Activated CD4-positive, alpha-beta T cell treated with anti-CD3 and anti-CD28 coated beads, Interleukin-10, Interleukin-2, amounts not matched to agents 100 ng/mL and 50 ng/mL, durations not matched to agents 16 hours and 8 hours (primary cell): ENCODE data around the gene BLMH.
"Not testable (repeated sequence)": the region's sequence is repeated elsewhere in the genome, so short reads cannot be mapped to it uniquely, and the experiment has no call there.

Source experiments
- DNase-seq: peaks from one replicate; pipeline ENCODE4 v3.0.0-alpha.2; 2020

The BLMH gene

DNA sequence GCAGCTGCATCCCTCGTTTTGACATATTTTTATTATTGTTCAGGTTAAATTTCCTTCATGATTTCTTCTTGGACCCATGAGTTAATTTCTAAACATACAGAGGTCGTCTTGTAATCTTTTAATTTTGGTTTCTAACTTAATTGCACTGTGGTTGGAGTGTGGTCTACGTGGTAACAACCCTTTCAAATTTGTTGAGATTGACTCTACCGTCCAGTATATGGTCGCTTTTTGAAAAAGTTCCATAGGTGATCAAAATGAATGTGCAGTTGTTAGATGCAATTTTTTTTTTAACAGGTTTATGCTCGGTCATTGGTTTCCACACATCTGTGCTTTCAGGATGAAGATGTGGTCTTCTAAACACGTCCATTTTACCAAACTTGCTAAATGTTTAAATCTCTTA lies 45.3 kb downstream of the BLMH start:
- no peak for DNase-seq

DNA sequence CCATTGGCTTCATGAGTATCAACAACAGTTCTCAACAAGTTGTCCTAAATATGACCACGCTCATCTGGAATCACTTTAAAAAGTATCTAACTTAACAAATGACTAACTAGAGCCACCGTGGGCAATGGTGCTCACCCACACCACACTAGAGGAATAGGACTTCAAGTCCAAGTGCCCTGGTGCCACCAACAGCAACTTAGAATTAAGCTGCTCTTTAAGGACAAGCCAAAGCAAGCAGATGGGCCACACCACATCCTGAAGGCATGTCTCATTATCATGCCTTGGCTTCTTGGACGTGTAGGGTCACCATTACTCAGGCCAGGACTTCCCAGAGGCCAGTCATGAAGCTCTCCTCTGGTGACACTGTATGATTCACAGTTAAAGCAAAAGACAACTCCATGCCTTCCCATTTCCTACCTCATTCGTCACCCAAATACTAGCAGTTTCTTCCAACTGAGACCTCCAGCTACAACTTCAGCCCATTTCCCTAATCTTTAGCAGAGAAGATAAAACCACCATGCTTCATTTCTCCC lies 46.8 kb downstream of the BLMH start:
- no peak for DNase-seq

DNA sequence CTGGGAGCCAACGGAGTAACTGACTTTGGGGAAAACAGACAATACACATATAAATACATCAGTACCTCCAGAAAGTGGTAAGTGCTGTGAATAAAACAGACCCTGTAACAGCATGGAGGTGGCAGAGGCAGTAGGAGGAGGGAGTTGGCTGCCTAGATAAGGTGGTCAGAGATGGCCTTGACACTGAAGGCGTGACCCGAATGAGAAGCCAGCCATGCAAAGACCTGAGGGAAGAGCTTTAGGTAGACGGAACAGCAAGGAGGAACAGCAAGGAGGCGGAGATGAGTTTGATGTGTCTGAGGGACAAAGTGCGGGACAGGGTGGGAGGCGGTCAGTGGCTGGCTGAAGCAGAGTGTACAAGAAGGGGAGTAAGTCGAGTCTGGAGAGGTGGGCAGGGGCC lies 48.2 kb downstream of the BLMH start:
- no peak for DNase-seq

DNA sequence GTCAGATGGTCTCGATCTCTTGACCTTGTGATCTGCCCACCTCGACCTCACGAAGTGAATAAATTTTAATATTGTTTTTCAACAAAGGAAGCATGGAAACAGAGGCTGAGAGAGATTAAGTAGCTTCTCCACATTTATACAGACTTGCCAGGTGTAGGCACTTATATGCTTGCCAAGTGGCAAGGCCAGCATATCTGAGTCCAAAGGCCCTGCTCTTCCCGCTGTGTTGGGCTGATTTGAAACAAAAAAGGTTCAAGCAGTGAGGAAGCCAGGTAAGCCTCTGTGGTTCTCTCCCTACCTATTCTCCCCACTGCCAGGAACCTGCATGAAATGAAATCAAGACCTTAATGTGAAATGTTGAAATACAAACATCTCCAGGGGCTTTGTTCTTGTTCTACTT lies 48.7 kb downstream of the BLMH start:
- DNase-seq: no peak

DNA sequence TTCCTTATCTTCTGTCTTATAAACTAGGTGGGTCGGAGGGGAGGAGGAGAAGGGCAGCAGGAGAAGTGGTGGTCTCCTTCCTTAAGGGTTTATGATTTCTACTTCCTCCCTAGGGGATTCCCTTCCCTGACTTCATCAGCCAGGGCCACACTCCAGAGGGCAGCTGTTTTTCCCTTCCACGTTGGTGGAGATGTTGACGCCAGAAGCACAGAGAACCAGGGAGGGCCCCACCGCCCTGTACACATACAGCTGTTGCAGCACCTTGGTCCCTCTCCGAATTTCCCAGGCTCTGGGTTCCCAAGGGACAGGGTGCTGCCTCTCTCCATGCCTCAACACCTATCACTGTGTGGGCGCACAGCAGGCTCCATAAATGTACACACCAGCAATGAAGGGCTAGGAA lies 50.7 kb downstream of the BLMH start:
- no peak for DNase-seq

DNA sequence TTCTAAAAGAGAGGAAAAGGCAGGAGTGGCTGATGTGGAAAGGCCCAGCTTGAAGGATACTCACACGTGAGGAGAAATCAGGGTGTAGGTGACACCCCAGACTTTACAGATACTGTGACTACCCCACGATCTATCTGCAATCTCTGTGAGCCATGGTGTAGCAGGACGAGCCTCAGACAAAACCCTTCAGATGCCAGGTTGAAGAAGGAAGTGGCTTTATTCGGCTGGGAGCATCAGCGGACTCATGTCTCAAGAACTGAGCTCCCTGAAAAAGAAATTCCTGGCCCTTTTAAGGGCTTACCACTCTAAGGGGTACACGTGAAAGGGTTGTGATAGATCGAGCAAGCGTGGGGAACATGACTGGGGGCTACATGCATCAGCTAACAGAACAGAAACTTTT lies 51.6 kb downstream of the BLMH start:
- DNase-seq: no peak

DNA sequence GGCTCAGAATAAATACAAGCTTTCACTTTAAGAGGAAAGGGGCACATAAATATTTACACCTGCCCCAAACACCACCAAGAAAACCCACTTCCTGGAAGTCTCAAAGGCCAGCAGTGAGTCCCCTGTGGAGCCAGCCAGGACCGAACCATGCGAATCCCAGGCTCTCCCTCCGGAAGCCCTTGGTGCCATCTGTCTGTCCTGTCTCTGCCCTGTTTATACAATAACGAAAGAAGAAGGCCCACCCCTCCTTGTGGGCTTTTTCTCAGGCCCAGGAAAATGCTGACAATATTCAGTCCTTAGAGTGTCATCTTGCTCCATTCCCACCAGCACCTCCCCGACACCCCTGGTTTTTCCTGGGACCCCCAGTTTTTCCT lies 52.7 kb downstream of the BLMH start:
- DNase-seq: no peak

DNA sequence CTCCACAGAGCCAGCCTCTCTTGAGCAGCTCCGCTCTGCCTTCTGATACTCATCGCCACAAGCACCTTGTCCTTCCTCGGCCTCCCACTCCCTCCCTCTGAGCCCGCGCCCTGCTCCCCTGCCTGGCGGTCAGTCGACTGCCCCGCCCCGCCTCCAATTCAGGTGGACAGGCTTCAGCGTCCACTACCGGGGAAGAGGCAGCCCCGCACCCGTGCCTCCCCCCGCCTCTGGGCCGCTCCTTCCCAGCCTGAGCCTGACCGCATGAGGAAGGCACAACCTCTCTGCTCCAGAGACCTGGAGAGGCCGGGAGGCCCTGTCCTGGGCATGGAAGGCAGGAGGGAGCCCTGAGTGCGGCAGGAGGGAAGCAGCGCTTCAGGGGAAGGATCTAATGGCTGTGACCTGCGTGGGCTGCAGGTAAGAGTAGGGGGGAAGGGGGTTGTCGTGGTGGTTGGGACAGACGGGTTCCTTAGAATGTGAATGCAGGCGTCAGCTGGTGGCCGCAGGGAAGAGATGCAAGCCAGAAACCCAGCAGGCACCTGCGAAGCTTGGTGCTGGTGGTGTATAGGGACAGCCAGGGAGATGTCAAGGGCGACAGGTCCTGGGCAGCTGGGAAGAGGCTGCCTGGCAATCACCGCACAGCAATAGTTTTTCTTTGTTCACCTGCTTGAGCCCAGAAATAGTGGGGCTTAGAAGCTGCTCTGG lies 53.2 kb downstream of the BLMH start:
- DNase-seq: no peak

DNA sequence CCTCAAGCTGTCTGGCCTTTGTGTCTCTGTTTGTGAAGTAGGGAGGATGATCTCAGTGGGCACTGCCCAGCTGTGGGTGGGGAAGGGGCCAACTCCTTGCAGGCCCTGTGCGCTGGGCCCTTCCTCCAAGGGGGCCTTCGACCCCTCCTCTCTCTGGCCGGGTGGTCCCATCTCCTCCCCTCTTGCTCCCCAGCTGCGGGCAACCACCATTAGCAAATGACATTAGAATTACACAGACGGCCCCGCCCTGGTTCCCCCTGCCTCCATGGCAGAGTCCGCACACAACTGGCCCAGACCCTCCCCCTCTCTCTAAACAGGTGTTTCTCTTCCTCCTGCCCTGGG lies 53.8 kb downstream of the BLMH start:
- DNase-seq: no peak

DNA sequence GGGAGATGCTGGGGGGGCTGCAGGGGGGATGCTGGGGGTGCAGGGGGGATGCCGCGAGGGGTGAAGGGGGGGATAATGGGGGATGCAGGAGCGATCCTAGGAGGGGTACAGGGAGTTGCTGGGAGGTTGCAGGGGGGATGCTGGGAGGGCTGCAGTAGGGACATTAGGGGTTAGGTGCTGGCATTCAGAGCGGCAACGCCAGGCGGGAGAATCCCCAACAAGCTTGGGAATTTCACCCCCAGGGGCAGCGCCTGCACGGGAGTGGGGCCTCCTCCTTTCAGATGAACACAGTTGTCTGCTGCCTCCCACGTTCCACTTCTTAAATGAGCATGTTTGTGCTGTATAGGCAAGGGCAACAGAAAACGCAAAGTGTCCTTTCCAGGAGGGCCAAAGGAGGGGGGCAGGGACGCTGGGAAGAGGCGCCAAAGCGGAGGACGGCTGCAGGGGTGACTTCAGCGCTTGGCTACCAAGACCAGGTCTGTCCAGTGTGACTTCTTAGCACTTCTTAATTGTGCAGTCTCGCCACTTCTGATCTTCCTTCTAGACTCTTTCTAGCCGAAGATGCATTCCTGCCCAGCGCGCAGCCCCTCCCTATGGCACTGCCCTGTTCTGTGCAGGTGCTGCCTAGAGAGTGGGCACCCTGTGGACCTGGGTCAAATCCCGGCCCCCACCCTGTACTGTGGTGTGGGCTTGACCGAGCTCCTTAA lies 54.3 kb downstream of the BLMH start:
- no peak for DNase-seq

DNA sequence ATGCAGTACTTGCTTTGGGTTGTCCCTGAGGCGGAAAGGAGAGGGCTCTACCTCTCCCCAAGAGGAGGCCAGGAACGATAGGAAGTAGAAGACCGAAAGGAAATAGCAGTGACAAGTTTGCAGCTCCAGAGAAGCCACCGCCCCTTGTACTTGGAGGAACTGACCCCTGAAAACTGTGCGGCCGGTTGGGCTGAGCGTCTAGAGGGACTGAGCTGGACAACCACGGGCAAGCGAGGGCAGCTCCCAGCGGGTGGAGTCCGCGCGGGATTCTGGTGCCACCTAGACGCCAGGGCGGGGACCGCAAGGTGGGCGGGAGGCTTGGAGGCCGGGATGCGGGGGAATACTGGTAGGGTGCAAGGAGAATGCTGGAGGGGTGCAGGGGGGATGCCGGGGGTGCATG lies 55.0 kb downstream of the BLMH start:
- DNase-seq: peak; percentile 29

DNA sequence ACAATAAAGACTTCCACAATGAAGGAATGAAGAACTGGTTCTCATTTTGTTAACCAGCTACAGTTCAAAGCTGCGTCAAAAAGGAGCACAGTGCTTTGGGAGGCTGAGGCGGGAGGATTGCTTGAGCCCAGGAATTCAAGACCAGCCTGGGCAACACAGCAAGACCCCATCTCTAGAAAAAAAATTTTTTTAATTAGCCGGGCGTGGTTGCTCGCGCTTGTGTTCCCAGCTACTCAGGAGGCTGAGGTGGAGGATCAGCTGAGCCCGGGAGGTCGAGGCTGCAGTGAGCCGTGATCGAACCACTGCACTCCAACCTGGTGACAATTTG lies 55.5 kb downstream of the BLMH start:
- no peak for DNase-seq

DNA sequence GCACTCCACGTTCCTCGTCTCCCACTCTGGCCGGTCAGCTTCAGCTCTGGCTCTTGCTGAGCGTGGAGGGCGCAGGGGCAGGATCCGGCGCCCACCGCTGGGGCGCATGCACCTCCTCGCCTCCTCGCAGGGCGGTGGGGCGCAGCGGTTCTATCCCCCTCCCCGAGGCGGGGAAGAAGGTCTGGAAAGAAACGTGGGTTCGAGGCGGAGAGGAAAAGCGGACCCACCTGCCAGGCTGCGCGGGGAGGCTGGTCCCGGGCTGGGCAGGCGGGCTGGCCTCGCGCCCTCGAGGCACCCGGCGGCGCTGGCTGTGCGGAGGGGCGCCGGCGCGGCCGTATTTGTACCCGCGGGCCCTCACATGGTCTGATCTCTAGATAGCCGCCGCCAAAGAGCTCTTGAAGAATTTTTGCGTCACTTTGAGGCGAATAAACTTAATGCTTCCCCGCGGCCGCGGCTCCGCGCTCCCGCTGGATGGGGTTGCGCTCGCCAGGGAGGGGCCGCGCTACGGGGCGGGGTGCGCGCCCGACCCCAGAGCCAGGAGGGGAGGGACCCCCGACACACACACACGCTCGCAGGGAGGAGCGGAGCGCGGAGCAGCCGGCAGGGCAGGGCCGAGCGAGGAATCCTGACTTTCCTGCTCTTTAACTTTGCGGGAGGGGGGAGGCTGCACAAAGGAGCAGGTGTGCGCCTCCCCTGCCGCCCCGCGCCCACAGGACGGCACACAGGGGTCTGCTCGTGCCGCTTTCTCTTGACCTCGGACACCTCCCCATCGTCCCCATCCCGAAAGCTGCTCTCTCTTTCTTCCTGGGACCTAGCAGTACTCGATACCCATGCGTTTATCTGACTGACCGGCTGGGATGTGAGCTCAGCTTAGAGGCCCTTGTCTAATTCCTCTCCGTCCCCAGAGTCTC lies 56.1 kb downstream of the BLMH start, which contains the start of gene SLC6A4:
TSS of gene SLC6A4 (minus strand) at position 312 of the 911 bp plus-strand sequence. CDS start 13,739 bp downstream, outside the sequence.
- DNase-seq: no peak

DNA sequence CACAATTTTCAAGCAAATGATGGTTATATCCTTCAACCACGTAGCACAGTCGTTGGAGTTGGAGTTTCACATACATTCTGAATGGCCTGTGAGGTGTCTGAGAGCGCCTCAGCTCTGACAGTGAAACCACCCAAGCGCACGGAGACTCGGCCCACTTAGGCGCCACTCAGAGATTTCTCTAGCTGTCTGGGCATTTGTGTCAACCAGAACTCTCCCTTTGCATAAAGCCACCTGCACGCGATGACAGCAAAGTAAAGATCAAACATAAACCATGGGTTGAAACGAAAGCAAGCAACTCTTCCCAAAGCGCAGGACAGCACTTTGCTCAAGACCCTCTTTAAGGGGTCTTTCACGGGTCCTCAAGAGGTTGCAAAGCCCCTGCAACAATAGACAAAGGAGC lies 56.8 kb downstream of the BLMH start:
- no peak for DNase-seq

DNA sequence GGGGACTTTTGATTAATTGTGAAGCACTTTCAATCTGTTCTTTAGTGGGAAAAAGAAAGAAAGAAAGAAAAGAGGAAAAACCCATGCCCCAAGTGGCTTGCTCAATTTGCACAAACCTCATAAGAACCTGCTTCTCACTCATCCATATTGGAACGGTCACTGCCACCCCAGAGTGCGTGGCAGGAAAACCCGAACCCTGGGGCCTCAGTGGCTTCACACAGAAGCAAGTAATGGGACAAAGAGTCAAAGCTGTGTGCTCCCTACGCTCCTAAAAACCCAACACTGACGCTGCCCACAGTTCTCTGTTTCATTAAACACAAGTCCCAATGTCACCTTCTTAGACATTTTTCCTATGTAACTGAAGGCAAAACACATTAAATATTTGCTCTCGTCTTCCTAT lies 57.4 kb downstream of the BLMH start:
- no peak for DNase-seq

DNA sequence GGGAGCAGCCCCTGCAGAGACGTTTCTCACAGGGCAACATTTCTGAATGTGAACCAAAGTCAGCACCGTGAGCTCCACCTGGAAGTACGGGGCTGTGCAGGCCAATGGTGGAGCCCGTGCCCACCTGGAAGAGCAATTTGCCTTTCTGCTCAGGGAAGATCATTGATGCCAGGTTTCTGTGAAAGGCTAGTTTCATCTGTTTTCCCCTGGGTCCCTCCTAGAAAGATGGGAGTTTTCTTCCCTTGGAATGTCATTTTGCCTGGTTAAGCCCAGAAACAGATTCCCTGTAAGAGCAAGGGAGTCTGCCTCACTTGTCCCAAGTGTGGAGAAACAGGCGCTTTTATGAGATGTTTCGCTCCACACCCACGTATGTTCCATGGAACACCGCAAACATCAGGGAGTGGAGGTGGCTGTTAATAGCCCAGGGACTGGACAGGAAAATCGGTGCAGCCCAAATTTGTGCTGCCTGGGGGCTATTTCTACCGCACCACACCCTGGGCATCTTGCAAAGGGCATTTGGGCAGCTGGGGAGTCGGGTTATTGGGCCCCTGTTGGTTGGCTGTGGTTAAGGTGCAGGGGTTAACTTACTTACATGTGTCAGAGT lies 58.8 kb downstream of the BLMH start:
- DNase-seq: no peak

DNA sequence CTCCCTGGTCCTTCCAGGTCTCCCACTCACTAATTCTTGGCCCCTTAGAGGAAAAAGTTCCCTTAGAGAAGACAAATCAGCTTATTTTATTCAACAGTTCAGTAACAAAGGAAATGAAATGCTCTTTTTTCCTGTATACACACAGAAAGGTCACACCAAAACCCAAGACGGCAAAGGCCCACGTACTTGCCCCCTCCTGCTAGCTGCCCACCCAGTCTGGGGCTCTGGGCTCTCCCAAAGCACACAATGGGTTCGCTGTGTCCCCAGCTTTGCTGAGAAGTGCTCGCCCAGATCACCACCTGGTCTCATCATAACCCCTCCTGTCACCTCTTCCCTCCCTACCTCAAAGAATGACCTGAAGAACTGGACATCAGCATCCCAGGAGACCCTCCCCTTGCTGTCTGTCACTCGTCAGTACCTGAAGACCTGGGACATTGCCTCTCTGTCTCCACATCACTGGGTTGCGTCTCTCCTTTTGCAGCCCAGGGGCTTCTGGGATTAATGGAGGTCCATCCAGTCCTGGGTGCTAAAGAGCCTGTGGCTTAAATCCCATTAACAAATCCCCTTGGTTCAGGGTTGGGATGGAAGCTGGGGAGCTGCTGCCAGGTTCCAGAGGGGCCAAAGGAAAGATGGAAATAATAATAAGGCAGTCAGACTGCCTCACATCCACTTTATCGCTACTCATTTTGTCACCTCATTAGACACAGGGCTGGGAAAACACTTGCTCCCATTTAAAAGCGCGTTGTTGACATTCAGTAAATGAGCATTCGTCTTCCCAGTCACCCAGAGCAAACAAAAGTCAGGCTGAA lies 59.5 kb downstream of the BLMH start:
- DNase-seq: no peak

DNA sequence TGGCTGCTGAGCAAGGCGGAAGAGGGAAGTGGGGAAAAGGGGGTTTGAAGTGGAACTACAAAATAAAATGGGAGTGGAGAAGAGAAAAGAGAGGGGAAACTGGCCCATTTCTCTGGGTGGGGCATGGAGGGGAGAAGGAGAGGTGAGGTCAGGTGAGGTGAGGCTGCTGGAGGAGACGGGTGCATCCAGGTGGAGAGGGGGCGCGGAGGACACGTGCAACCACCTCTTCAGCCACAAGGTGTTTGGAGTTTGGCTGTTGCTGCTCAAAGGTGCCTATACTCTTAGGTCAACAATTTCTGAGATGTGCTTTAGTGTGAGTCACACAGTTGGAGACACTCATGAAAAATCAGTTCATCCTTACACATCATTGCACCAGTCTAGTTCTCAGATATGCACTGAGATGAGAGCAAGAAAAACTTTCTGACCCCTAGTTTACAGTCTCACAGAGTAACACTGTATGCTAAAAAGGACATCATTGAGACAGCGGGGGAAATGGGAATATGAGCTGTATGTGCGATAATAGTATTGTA lies 61.1 kb downstream of the BLMH start:
- no peak for DNase-seq

DNA sequence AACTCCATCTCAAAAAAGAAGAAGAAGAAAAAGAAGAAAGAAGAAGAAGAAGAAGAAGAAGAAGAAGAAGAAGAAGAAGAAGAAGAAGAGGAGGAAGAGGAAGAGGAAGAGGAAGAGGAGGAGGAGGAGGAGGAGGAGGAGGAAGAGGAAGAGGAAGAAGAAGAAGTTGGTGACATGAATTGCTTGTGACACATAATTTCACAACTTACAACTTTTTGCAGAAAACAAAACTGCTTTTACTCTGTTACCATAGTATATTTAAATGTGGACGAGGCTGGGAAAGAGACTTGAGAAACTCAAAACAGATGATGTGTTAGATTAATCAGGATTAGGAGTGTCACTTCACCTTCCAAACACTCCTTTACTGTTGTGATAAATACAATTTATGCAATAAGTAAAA lies 61.7 kb downstream of the BLMH start:
- not testable (repeated sequence) for DNase-seq

DNA sequence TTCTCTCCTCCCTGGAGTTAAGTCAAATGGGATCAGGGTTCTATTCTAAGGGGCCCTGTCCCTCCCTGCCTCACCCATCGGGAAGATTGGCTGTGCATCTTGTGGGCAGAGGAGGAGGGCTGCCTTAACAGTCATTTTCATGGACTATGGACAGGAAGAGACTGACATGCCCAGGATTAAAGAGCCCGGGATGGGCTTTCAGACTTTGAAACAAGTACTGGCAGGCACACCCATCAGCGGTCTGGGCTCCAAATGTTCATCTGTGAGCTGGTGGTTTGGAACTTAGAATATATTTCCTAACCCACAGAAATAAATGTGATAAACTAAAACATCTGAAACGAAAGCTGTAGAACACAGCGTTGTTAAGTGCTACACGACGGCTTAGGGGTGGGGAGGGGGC lies 62.7 kb downstream of the BLMH start:
- no peak for DNase-seq

DNA sequence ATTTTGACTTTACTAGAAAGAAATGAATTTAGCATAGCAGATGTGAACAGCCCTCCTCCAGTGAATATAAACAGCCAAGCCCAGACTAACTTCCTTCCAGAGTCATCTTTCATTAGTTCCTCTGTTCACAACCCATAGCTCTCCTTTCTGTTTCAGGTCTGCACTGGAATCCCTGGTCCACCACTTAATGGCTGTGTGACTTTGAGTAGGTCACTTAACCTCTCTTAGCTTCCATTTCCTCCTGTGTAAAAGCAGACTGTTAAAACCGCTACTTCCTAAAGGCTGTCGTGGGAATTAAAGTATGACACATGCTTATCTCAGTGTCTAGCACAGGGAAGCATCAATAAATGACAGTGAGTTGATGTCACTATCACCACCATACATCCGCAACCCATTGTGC lies 63.7 kb downstream of the BLMH start:
- DNase-seq: no peak

DNA sequence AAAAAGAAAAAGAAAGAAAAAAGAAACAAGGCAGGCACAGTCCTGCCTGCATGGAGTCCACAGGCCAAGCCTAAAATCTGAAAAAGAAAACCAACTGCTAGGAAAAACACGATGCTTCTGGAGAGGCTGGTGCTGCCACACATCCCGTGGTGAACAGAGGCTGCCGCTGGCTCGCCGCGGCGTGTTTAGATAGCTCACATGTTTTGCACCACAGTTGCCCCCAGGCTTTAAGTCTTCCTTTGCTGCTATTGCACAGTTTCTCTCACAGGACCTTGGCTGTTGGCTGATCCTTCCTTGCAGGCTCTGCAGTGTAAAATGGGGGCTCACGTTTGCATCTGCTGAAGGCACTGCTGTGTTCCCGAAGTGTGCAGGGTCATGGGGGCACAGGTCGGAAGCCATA lies 64.9 kb downstream of the BLMH start:
- no peak for DNase-seq
